NCI-H446 (cell line): ENCODE measurements around the gene MINK1.

Source experiments
- DNase-seq, 2 experiments: peaks; one replicate each; lab custom pipeline; 2025; lab: John Stamatoyannopoulos, UW

Gene MINK1

GRCh38 chr17:4833178-4833940, at the start of gene MINK1:
MINK1 (plus strand) TSS chr17:4833340; CDS start chr17:4833584, 244 bp downstream.
- DNase-seq, result peak; percentile 71 to 95

- no peak for DNase-seq
These were observed 47.6 kb upstream of the MINK1 start for GRCh38 chr17:4785311-4786105.

GRCh38 chr17:4786106-4786511, 47.0 kb upstream of the MINK1 start, which contains the start of gene VMO1:
VMO1 (minus strand) TSS chr17:4786364; CDS start chr17:4786352, 12 bp downstream.
- DNase-seq, result no peak

GRCh38 chr17:4786516-4786915, 46.6 kb upstream of the MINK1 start:
- no peak for DNase-seq

GRCh38 chr17:4788159-4788806, 44.9 kb upstream of the MINK1 start:
- no peak for DNase-seq

- no peak for DNase-seq
These were observed 44.1 kb upstream of the MINK1 start, which contains the start of gene GLTPD2 for GRCh38 chr17:4788807-4789700. GLTPD2 (plus strand) TSS chr17:4788964; CDS start chr17:4789012, 48 bp downstream.

- DNase-seq, result no peak
These were observed 43.5 kb upstream of the MINK1 start for GRCh38 chr17:4789701-4789950.

GRCh38 chr17:4789951-4790704, 43.0 kb upstream of the MINK1 start:
- peak in 1 of 2 experiments; percentile 82 for DNase-seq

- DNase-seq, result no peak
These were observed 42.4 kb upstream of the MINK1 start for GRCh38 chr17:4790705-4791088.

- DNase-seq, result no peak
These were observed 38.0 kb upstream of the MINK1 start for GRCh38 chr17:4795168-4795567.

- no peak for DNase-seq
These were observed 36.6 kb upstream of the MINK1 start for GRCh38 chr17:4796552-4796920.

- no peak for DNase-seq
These were observed 32.5 kb upstream of the MINK1 start for GRCh38 chr17:4800462-4801196.

GRCh38 chr17:4802228-4802627, 30.9 kb upstream of the MINK1 start, which contains the start of gene C17orf114:
C17orf114 (minus strand) TSS chr17:4802328.
- no peak for DNase-seq

- DNase-seq, result no peak
These were observed 26.7 kb upstream of the MINK1 start for GRCh38 chr17:4806456-4806776.

GRCh38 chr17:4806777-4807604, 26.1 kb upstream of the MINK1 start, which contains the start of gene PLD2:
PLD2 (plus strand) TSS chr17:4807152; CDS start chr17:4807773, 621 bp downstream.
- peak; percentile 46 to 88 for DNase-seq

GRCh38 chr17:4807605-4808377, 25.3 kb upstream of the MINK1 start:
- no peak for DNase-seq

- peak; percentile 65 to 88 for DNase-seq
These were observed 24.8 kb upstream of the MINK1 start for GRCh38 chr17:4808378-4808767.

- no peak for DNase-seq
These were observed 22.3 kb upstream of the MINK1 start for GRCh38 chr17:4810696-4811290.
